Fibroblast of villous mesenchyme (primary cell): ENCODE measurements around the gene VPS13A. TPM values are rescaled to one million over a fixed set of nuclear protein-coding genes. Genes with fewer than 3 reads are reported as not detected.

Experiments
- DNase-seq: peaks from one replicate; pipeline ENCODE4 v3.0.0-alpha.2; 2010; ENCODE audit warnings: low read depth
- H3K4me3 ChIP-seq: 2 replicates; pipeline ENCODE4 v1.5.1; 2011; ENCODE audit warnings: low read depth, mild to moderate bottlenecking, low read length
- CTCF ChIP-seq: IDR thresholded peaks from 2 replicates; pipeline ENCODE4 v1.5.1; 2012; ENCODE audit warnings: low read depth, mild to moderate bottlenecking, low read length; ENCODE audit not compliant: insufficient read depth
- total RNA-seq: library from RNA; depleted of rRNA; stranded (reverse); fragments of >200 nt; gene quantifications from 2 replicates; pipeline ENCODE4 v1.2.3, GENCODE V29; 2012

Gene VPS13A
- 35.1 and 53.1 TPM in 2 replicates for total RNA-seq

DNA sequence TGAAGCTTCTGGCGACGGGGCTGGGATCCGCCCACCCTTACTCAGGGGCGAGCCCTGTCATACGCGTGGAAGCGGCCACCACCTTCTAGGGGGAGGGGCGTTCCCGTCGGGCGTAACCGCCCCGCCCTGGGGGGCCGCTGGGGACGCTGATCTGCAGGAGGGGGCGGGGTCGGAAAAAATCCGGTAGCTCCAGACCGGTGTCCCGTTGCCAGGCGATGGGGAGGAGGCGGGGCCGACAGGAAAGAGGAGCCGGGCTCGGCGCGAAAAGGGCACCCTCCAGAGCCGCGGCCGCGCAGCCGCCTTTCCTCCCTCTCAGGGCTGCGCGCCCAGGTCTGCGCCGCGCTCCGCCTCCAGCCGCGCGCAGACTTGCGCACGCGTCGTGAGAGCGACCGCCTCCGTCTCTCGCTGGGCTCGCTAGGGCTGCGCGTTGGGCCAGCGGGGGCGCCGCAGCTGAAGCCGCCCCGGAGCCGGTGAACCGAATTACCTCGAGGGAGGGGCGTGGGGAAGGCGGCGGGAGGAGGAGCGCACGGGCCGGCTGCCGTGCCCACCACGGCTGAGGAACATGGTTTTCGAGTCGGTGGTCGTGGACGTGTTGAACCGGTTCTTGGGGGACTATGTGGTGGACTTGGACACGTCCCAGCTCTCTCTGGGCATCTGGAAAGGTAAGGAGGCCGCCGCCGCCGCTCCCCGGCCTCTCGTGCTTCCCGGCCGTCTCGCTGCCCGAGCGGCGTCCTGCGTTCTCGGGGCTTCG lies at the start of gene VPS13A:
Gene VPS13A (plus strand): TSS at position 392 of the 751 bp plus-strand sequence. CDS start 171 bp downstream, at position 563.
- peak within 1 kb of the TSS; percentile 87 for H3K4me3 ChIP-seq
- peak; percentile 88 for DNase-seq
- peak; percentile 15 for TF ChIP-seq CTCF

DNA sequence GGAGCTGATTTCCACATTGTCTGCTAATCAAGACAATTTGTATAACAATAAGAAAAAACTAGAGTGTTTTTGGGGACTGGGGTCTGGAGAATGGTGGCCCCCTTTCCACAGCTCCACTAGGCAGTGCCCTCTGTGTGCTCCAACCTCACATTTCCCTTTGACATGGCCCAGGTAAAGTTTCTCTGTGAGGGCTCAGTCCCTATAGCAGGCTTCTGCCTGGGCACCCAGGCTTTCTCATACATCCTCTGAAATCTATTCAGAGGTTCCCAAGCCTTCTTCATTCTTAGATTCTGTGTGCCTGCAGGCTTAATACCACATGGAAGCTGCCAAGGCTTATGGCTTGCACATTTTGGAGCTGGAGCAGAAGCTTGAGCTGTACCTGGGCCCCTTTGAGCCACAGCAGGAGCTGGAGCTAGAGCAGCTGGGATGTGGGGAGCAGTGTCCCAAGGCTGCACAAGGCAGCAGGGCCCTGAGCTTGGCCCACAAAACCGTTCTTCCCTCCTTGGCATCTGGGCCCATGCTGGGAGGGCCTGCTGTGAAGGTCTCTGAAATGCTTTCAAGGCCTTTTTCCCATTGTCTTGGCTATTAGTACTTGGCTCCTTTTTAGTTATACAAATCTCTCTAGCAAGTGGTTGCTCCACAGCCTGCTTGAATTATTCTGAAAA lies 49.1 kb upstream of the VPS13A start:
- no peak for DNase-seq
- no peak for TF ChIP-seq CTCF
- no peak overlapping the region for H3K4me3 ChIP-seq

- peak; percentile 8 for DNase-seq
- TF ChIP-seq CTCF: no peak
- no peak overlapping the region for H3K4me3 ChIP-seq
These were observed 45.9 kb upstream of the VPS13A start for GRCh38 chr9:77131399-77131798.

GRCh38 chr9:77133011-77133410 lies 44.3 kb upstream of the VPS13A start:
- DNase-seq: no peak
- H3K4me3 ChIP-seq: no peak overlapping the region
- no peak for TF ChIP-seq CTCF

DNA sequence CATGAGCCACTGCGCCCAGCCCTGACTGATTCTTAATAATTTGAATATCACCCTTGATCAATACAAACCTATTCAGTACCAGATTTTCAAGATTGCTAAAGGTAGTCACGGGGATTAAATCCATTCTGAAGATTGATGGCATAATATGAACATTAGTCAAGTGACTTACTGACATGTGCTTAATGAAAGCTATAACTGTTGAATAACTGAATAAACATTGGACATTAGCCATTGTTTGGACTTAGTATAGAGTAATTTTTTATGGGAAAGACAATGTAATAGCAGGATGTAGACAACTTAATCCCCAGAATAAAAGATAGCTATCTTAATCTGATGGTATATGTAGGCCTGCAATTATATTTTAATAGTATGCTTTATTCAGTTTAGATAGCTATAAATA lies 35.0 kb upstream of the VPS13A start:
- DNase-seq: no peak
- no peak for TF ChIP-seq CTCF
- no peak overlapping the region for H3K4me3 ChIP-seq

DNA sequence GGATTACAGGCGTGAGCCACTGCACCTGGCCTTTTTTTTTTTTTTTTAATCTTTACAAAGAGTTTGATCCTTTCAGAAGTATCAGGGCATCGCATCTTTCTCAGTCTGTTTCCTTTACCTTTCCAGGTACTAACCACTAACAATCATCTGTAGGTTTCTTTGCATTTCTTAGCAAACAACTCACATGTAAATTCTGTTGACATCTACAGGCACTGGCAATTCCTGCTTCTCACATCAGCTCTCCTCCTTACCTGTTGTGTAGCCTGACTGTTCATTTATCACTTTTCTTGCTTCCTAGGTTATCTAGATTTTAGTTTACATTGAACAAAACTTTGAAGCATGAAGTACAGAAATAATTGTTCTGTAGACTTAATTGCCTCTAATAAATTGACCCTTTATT lies 27.5 kb upstream of the VPS13A start:
- DNase-seq: no peak

More for the DNA sequence above, 27.5 kb upstream of the VPS13A start:
- no peak overlapping the region for H3K4me3 ChIP-seq
- TF ChIP-seq CTCF: no peak
